Kidney glomerular epithelial cell (primary cell): ENCODE data around the gene TRIM22.

Experiments used
- DNase-seq: peaks from one replicate; lab custom pipeline; 2025; lab: John Stamatoyannopoulos, UW

The TRIM22 gene

GRCh38 chr11:5746614-5747013 lies 57.0 kb downstream of the TRIM22 start:
- no peak for DNase-seq

- no peak for DNase-seq
Measured at GRCh38 chr11:5749836-5750235, 60.2 kb downstream of the TRIM22 start.

DNA sequence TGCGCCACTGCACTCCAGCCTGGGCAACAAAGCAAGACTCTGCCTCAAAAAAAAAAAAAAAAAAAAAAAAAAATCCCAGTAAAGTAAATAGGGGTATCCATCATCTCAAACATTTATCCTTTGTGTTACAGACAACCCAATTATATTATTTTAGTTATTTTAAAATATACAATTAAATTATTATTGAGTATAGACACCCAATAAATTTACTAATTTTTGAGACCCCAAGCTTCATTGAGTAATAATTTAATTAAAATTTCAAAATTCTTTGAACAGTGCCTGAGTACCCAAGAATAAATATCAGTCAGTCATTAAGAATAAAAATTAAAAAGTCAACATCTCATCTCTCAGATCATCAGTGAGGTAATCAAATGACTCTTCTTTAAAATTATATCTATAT lies 64.4 kb downstream of the TRIM22 start, which contains the start of gene OR52N4:
Gene OR52N4 (plus strand): TSS at position 301 of the 400 bp plus-strand sequence. CDS start 498 bp downstream, outside the sequence.
- DNase-seq: no peak
